IMR-90 (cell line): ENCODE measurements around the gene TTC7B. TPM values are rescaled to one million over a fixed set of nuclear protein-coding genes. Genes with fewer than 3 reads are reported as not detected.

Experiments used
- ATAC-seq: fragments of 200-7000 bp; cut with Tn5 transposase; 2 replicates; pipeline ENCODE4 v1.9.1; 2020; ENCODE audit warnings: low read depth, mild to moderate bottlenecking, moderate library complexity
- BruUV-seq: library from RNA; stranded (reverse); fragments of 400-500 nt; replicated peaks from 2 replicates; lab custom pipeline; 2021; lab: Mats Ljungman, UMichigan
- CTCF ChIA-PET: fragments of 300-600 bp; formaldehyde crosslinking; extraction: SDS; loops from one replicate; lab custom pipeline; 2021; ENCODE audit warnings: antibody characterized with exemption; lab: Yijun Ruan, JAX
- POLR2A ChIA-PET: fragments of 300-600 bp; sonication (Branson Sonifier 250); formaldehyde crosslinking; loops from one replicate; lab custom pipeline; 2022; ENCODE audit warnings: antibody characterized with exemption; ENCODE audit not compliant: unreplicated experiment; lab: Charles Lee
- DNase-seq: peaks from one replicate; pipeline ENCODE4 v3.0.0; 2013
- H2AFZ ChIP-seq: replicated peaks from 2 replicates; pipeline ENCODE3; 2013; ENCODE audit warnings: low read length, mild to moderate bottlenecking; ENCODE audit not compliant: poor library complexity
- H2AK5ac ChIP-seq: 2 replicates; pipeline ENCODE4 v1.6.1; 2013; ENCODE audit warnings: low read depth, low read length, inconsistent platforms
- H2AK9ac ChIP-seq: replicated peaks from 2 replicates; pipeline ENCODE3; 2013; ENCODE audit warnings: mild to moderate bottlenecking, low read depth, low read length, moderate library complexity; ENCODE audit not compliant: poor library complexity
- H2BK120ac ChIP-seq: 2 replicates; pipeline ENCODE4 v1.6.1; 2013; ENCODE audit warnings: low read depth, low read length, inconsistent platforms
- H2BK15ac ChIP-seq: 3 replicates; pipeline ENCODE4 v1.6.1; 2013; ENCODE audit warnings: low read depth, low read length, inconsistent platforms
- H2BK20ac ChIP-seq: 2 replicates; pipeline ENCODE4 v1.6.1; 2013; ENCODE audit warnings: low read depth, mild to moderate bottlenecking, inconsistent platforms, low read length, moderate library complexity
- H2BK5ac ChIP-seq: 2 replicates; pipeline ENCODE4 v1.6.1; 2013; ENCODE audit warnings: mild to moderate bottlenecking, low read depth, low read length, inconsistent platforms; ENCODE audit not compliant: poor library complexity, severe bottlenecking
- H3K14ac ChIP-seq: replicated peaks from 2 replicates; pipeline ENCODE4 v1.6.1; 2013; ENCODE audit warnings: low read depth, low read length, inconsistent platforms
- H3K18ac ChIP-seq: 2 replicates; pipeline ENCODE4 v1.6.1; 2013; ENCODE audit warnings: low read depth, low read length, control low read depth
- H3K23ac ChIP-seq: 2 replicates; pipeline ENCODE4 v1.6.1; 2013; ENCODE audit warnings: low read depth, low read length, inconsistent platforms
- H3K27ac ChIP-seq: 2 replicates; pipeline ENCODE4 v1.5.1; 2013; ENCODE audit warnings: mild to moderate bottlenecking, control low read depth, low read length; ENCODE audit not compliant: insufficient read depth
- H3K27me3 ChIP-seq: 2 replicates; pipeline ENCODE4 v1.6.1; 2013; ENCODE audit warnings: low read length; ENCODE audit not compliant: control insufficient read depth, insufficient read depth
- H3K36me3 ChIP-seq: 2 replicates; pipeline ENCODE4 v1.6.1; 2013; ENCODE audit warnings: low read length, mixed read lengths; ENCODE audit not compliant: control insufficient read depth, insufficient read depth
- H3K4ac ChIP-seq: 2 replicates; pipeline ENCODE4 v1.6.1; 2013; ENCODE audit warnings: low read depth, low read length, inconsistent platforms
- H3K4me1 ChIP-seq: 2 replicates; pipeline ENCODE4 v1.6.1; 2013; ENCODE audit warnings: low read length, mixed read lengths; ENCODE audit not compliant: control insufficient read depth, insufficient read depth
- H3K4me2 ChIP-seq: 2 replicates; pipeline ENCODE4 v1.6.1; 2013; ENCODE audit warnings: low read depth, mild to moderate bottlenecking, control low read depth, low read length, moderate library complexity
- H3K4me3 ChIP-seq: 2 replicates; pipeline ENCODE4 v1.5.1; 2013; ENCODE audit warnings: low read depth, mild to moderate bottlenecking, control low read depth, low read length, moderate library complexity; ENCODE audit not compliant: insufficient read depth
- H3K56ac ChIP-seq: 2 replicates; pipeline ENCODE4 v1.6.1; 2013; ENCODE audit warnings: low read length, inconsistent platforms; ENCODE audit not compliant: insufficient read depth; ENCODE audit errors: extremely low read depth
- H3K79me1 ChIP-seq, 2 experiments: 2 replicates each; pipeline ENCODE4 v1.6.1; 2013; ENCODE audit warnings: low read length in 2 of 2, inconsistent platforms in 1 of 2, low read depth in 1 of 2
- H3K9ac ChIP-seq: 2 replicates; pipeline ENCODE4 v1.6.1; 2013; ENCODE audit warnings: low read depth, low read length, control low read depth
- H3K9me1 ChIP-seq: 2 replicates; pipeline ENCODE4 v1.6.1; 2013; ENCODE audit warnings: low read length, inconsistent platforms; ENCODE audit not compliant: insufficient read depth
- H3K9me3 ChIP-seq: 2 replicates; pipeline ENCODE4 v1.6.1; 2013; ENCODE audit warnings: low read length; ENCODE audit not compliant: control insufficient read depth, insufficient read depth
- H4K20me1 ChIP-seq: 2 replicates; pipeline ENCODE4 v1.6.1; 2013; ENCODE audit warnings: low read length, inconsistent platforms; ENCODE audit not compliant: insufficient read depth
- H4K5ac ChIP-seq: 2 replicates; pipeline ENCODE4 v1.6.1; 2013; ENCODE audit warnings: mild to moderate bottlenecking, low read depth, low read length, control low read depth
- H4K8ac ChIP-seq, 2 experiments: 2 replicates each; pipeline ENCODE4 v1.6.1; 2013; ENCODE audit warnings: low read depth in 2 of 2, low read length in 2 of 2, control low read depth in 1 of 2, inconsistent platforms in 1 of 2
- H4K91ac ChIP-seq: 2 replicates; pipeline ENCODE4 v1.6.1; 2013; ENCODE audit warnings: low read depth, low read length, inconsistent platforms; ENCODE audit not compliant: insufficient read depth
- CEBPB ChIP-seq: IDR thresholded peaks from 2 replicates; pipeline ENCODE4 v1.6.1; 2012; ENCODE audit warnings: low read depth, low read length, improper control_type of control experiment
- WGBS, 2 experiments: methylation state at CpG; one replicate each; pipeline versions ENCODE4 v1.1.5 to v1.1.7; 2013; ENCODE audit warnings: missing lambda C conversion rate in 2 of 2; ENCODE audit not compliant: insufficient read length in 1 of 2; ENCODE audit errors: extremely low coverage in 2 of 2; 5-methylcytosine and 5-hydroxymethylcytosine counted together
- dilution Hi-C: fragments of 300-500 bp; cut with HindIII; formaldehyde crosslinking; loops from one replicate; pipeline ENCODE4 v1.14.3; 2018; ENCODE audit warnings: low sequenced_read_pairs; ENCODE audit not compliant: unreplicated experiment
- in situ Hi-C: fragments of 300-500 bp; cut with MboI; formaldehyde crosslinking; loops from 3 replicates; pipeline ENCODE4 v1.14.3; 2019; ENCODE audit warnings: low sequenced_read_pairs, inconsistent platforms, mixed read lengths
- intact Hi-C: fragments of 100-400 bp; cut with micrococcal nuclease; formaldehyde crosslinking; loops from 2 replicates; pipeline ENCODE4 v1.10.0; 2022
- polyA plus RNA-seq, 3 experiments: library from polyadenylated mRNA; depleted of rRNA; stranded (reverse); fragments of >200 nt; gene quantifications; 2 replicates each; pipeline ENCODE4 v1.2.3, GENCODE V29; 2012; ENCODE audit warnings: low replicate concordance in 1 of 3
- total RNA-seq: library from RNA; depleted of rRNA; stranded (reverse); fragments of >200 nt; gene quantifications from 2 replicates; pipeline ENCODE4 v1.2.3, GENCODE V29; 2012
- TF ChIP-seq, protein P1 (sequence below): fragments of 150-350 bp; IDR thresholded peaks from 2 replicates; pipeline ENCODE4 v1.6.1; 2016; ENCODE audit warnings: low read depth, mild to moderate bottlenecking, low read length, moderate library complexity, borderline replicate concordance

The TTC7B gene
- total and polyA plus RNA-seq, 2 of the 4 experiments (the other 2 are of a cell fraction), result 18.1 to 35.3 TPM

DNA sequence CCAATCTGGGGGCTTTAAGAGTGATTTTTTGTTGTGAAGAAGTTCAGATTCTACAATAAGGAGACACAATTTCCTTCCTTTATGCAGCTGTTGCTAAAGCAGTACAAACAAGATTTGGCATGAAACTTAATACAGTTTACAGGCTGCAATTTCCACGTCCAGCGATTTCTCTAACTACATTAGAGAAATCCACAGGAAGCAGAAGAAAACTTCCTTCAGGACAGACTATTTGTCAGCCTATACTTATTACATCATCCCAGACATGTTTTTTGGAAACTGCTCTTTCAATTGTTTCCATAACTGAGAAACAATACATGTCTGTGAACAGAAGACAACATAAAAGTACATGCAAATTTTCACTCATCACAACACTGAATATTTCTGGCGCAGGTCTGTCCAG, 204.3 kb downstream of the TTC7B start:
- H3K9me3 ChIP-seq, result no peaks in the 10 kb centered on the region
- no peaks in the 10 kb centered on the region for H3K27me3 ChIP-seq
- H3K9ac ChIP-seq, result no peak overlapping the region
- no peak overlapping the region for H3K23ac ChIP-seq
- no peaks in the 10 kb centered on the region; the same call in 1 of the 2 replicates for H3K9me1 ChIP-seq
- CTCF ChIA-PET, result no interaction called here
- H3K79me1 ChIP-seq, result no peaks in the 10 kb centered on the region
- H2BK5ac ChIP-seq, result no peak overlapping the region
- H3K4ac ChIP-seq, result no peak overlapping the region
- H4K20me1 ChIP-seq, result no peaks in the 10 kb centered on the region
- no peak overlapping the region for H2AK9ac ChIP-seq
- H3K14ac ChIP-seq, result no peak overlapping the region
- no peak overlapping the region for H2BK20ac ChIP-seq
- H4K5ac ChIP-seq, result no peak overlapping the region
- 20% methylated on average over 1 of the region's 3 CpGs; no CpG with 5 or more reads in 1 of the 2 experiments for WGBS, 2 experiments
- no peak overlapping the region for H3K56ac ChIP-seq
- intact Hi-C loops, result no loop called here
- H3K4me1 ChIP-seq, result no peaks in the 10 kb centered on the region; the same call in 1 of the 2 replicates
- no peak overlapping the region for H3K4me2 ChIP-seq
- DNase-seq (no peak), ATAC-seq (no peak; the same call in 1 of the 2 replicates)
- dilution Hi-C loops, result no loop called here
- TF ChIP-seq, protein P1, sequence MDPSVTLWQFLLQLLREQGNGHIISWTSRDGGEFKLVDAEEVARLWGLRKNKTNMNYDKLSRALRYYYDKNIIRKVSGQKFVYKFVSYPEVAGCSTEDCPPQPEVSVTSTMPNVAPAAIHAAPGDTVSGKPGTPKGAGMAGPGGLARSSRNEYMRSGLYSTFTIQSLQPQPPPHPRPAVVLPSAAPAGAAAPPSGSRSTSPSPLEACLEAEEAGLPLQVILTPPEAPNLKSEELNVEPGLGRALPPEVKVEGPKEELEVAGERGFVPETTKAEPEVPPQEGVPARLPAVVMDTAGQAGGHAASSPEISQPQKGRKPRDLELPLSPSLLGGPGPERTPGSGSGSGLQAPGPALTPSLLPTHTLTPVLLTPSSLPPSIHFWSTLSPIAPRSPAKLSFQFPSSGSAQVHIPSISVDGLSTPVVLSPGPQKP, result no peak
- TF ChIP-seq CEBPB, result peak; percentile 28; the same call in 1 of the 2 replicates
- H2BK15ac ChIP-seq, result no peak overlapping the region
- H3K4me3 ChIP-seq, result no peak overlapping the region
- peaks cover 6% of the 10 kb centered on the region; the same call in 1 of the 2 replicates for H3K36me3 ChIP-seq
- POLR2A ChIA-PET, result no interaction called here
- no peak overlapping the region for H2AK5ac ChIP-seq
- no peak overlapping the region for H2AFZ ChIP-seq
- in situ Hi-C loops, result no loop called here
- H3K27ac ChIP-seq, result no peak overlapping the region
- no peak overlapping the region for H2BK120ac ChIP-seq
- no peak overlapping the region for H4K8ac ChIP-seq
- no peak overlapping the region for H3K18ac ChIP-seq
- no TSS peak for BruUV-seq
- no peak overlapping the region for H4K91ac ChIP-seq
